SK-N-SH (cell line): ENCODE measurements around the gene ZNF774. TPM values are rescaled to one million over a fixed set of nuclear protein-coding genes. Genes with fewer than 3 reads are reported as not detected.

ENCODE experiments used
- CTCF ChIA-PET: fragments of 300-600, 350-600 bp; formaldehyde crosslinking; extraction: SDS; loops from one replicate; lab custom pipeline; 2021; lab: Yijun Ruan, JAX
- POLR2A ChIA-PET: fragments of 350-600 bp; sonication (Branson Sonifier 250); formaldehyde crosslinking; extraction: SDS; loops from one replicate; lab custom pipeline; 2020; ENCODE audit warnings: antibody characterized with exemption, inconsistent platforms; lab: Yijun Ruan, JAX
- DNase-seq: peaks from one replicate; pipeline ENCODE4 v3.0.0; 2012
- H2AFZ ChIP-seq: fragments of 200-600 bp; sonication (generic); 2 replicates; pipeline ENCODE4 v1.8.1; 2016; ENCODE audit warnings: antibody characterized with exemption, mild to moderate bottlenecking, low read depth
- H3F3A ChIP-seq: fragments of 200-600 bp; sonication (generic); replicated peaks from 2 replicates; pipeline ENCODE3; 2016; ENCODE audit warnings: antibody characterized with exemption, mild to moderate bottlenecking; ENCODE audit not compliant: insufficient read depth
- H3K27ac ChIP-seq, 2 experiments: fragments of 200-500 bp in 1 of 2; fragments of 200-600 bp in 1 of 2; sonication (Bioruptor generic) in 1 of 2; sonication (generic), shearing (Covaris generic) in 1 of 2; 2 replicates each; pipeline versions ENCODE4 v1.5.1 to v1.6.1; 2014 to 2016; ENCODE audit warnings: low read depth in 2 of 2, inconsistent platforms in 1 of 2, low read length in 1 of 2, mild to moderate bottlenecking in 1 of 2, mixed read lengths in 1 of 2
- H3K27me3 ChIP-seq: fragments of 200-600 bp; sonication (generic), shearing (Covaris generic); 2 replicates; pipeline ENCODE4 v1.6.1; 2016; ENCODE audit warnings: mixed run types; ENCODE audit not compliant: insufficient read depth
- H3K36me3 ChIP-seq, 2 experiments: fragments of 200-500 bp in 1 of 2; fragments of 200-600 bp in 1 of 2; sonication (Bioruptor generic) in 1 of 2; sonication (generic) in 1 of 2; replicated peaks in 1 of 2; 2 replicates each; pipeline versions ENCODE3 to v1.5.1; 2014 to 2016; ENCODE audit warnings: low read length in 1 of 2, mild to moderate bottlenecking in 1 of 2; ENCODE audit not compliant: insufficient read depth in 2 of 2, control insufficient read depth in 1 of 2
- H3K4me1 ChIP-seq, 2 experiments: fragments of 200-500 bp in 1 of 2; fragments of 200-600 bp in 1 of 2; sonication (Bioruptor generic) in 1 of 2; sonication (generic), shearing (Covaris generic) in 1 of 2; 2 replicates each; pipeline versions ENCODE4 v1.5.1 to v1.6.1; 2014 to 2016; ENCODE audit warnings: low read depth in 1 of 2, low read length in 1 of 2, mixed run types in 1 of 2; ENCODE audit not compliant: insufficient read depth in 2 of 2, control insufficient read depth in 1 of 2
- H3K4me2 ChIP-seq: fragments of 200-600 bp; sonication (generic), shearing (Covaris generic); 2 replicates; pipeline ENCODE4 v1.6.1; 2017; ENCODE audit warnings: mixed run types
- H3K4me3 ChIP-seq, 2 experiments: fragments of 200-500 bp in 1 of 2; fragments of 200-600 bp in 1 of 2; sonication (Bioruptor generic) in 1 of 2; sonication (generic), shearing (Covaris generic) in 1 of 2; 2 replicates each; pipeline versions ENCODE4 v1.5.1 to v1.8.1; 2014 to 2016; ENCODE audit warnings: low read depth in 2 of 2, inconsistent platforms in 1 of 2, low read length in 1 of 2, mild to moderate bottlenecking in 1 of 2, mixed read lengths in 1 of 2, moderate library complexity in 1 of 2
- H3K79me2 ChIP-seq: fragments of 200-600 bp; sonication (generic); 2 replicates; pipeline ENCODE4 v1.8.1; 2017; ENCODE audit warnings: mild to moderate bottlenecking; ENCODE audit not compliant: insufficient read depth
- H3K9ac ChIP-seq: fragments of 200-600 bp; sonication (generic); 2 replicates; pipeline ENCODE4 v1.6.1; 2017; ENCODE audit warnings: mixed run types
- H3K9me2 ChIP-seq: fragments of 200-600 bp; sonication (generic); 2 replicates; pipeline ENCODE4 v1.6.1; 2017; ENCODE audit warnings: mixed run types
- H3K9me3 ChIP-seq: fragments of 200-600 bp; sonication (generic); 2 replicates; pipeline ENCODE4 v1.6.1; 2017; ENCODE audit warnings: mixed run types, mild to moderate bottlenecking, moderate library complexity
- H4K20me1 ChIP-seq: fragments of 200-600 bp; sonication (generic); 2 replicates; pipeline ENCODE4 v1.6.1; 2017; ENCODE audit warnings: mild to moderate bottlenecking, mixed run types; ENCODE audit not compliant: insufficient read depth
- EZH2phosphoT487 ChIP-seq: fragments of 200-600 bp; sonication (generic); IDR thresholded peaks from 2 replicates; pipeline ENCODE4 v1.6.1; 2017; ENCODE audit warnings: low read depth, mixed run types, mild to moderate bottlenecking, antibody characterized with exemption, moderate library complexity, borderline replicate concordance
- FOSL2 ChIP-seq: IDR thresholded peaks from 2 replicates; pipeline ENCODE4 v1.4.0; 2012; ENCODE audit warnings: low read depth, mild to moderate bottlenecking, moderate library complexity, borderline replicate concordance
- FOXJ3 ChIP-seq: sonication (generic); formaldehyde crosslinking; IDR thresholded peaks from 2 replicates; pipeline ENCODE4 v1.5.1; 2020; ENCODE audit warnings: mild to moderate bottlenecking, missing genetic modification reagents
- GABPA ChIP-seq: IDR thresholded peaks from 2 replicates; pipeline ENCODE4 v1.4.0; 2012; ENCODE audit warnings: low read depth, mild to moderate bottlenecking
- JUND ChIP-seq: IDR thresholded peaks from 2 replicates; pipeline ENCODE4 v1.4.0; 2012
- MEF2A ChIP-seq: IDR thresholded peaks from 2 replicates; pipeline ENCODE4 v1.4.0; 2012; ENCODE audit warnings: low read depth, borderline replicate concordance
- RFX5 ChIP-seq: IDR thresholded peaks from 2 replicates; pipeline ENCODE4 v1.6.1; 2012; ENCODE audit warnings: mild to moderate bottlenecking, improper control_type of control experiment, low read length
- TAF1 ChIP-seq: IDR thresholded peaks from 2 replicates; pipeline ENCODE4 v1.6.1; 2012; ENCODE audit warnings: low read depth, mild to moderate bottlenecking, low read length, moderate library complexity, borderline replicate concordance
- TCF12 ChIP-seq: IDR thresholded peaks from 2 replicates; pipeline ENCODE4 v1.4.0; 2012
- TEAD4 ChIP-seq: IDR thresholded peaks from 2 replicates; pipeline ENCODE4 v1.4.0; 2012; ENCODE audit warnings: mild to moderate bottlenecking, borderline replicate concordance; ENCODE audit not compliant: insufficient read depth
- WGBS: methylation state at CpG from one replicate; pipeline ENCODE4 v1.1.6; 2017; ENCODE audit warnings: low lambda C conversion rate; 5-methylcytosine and 5-hydroxymethylcytosine counted together
- polyA plus RNA-seq, 3 experiments: library from polyadenylated mRNA; depleted of rRNA; stranded (reverse); fragments of >200 nt; gene quantifications; 2 replicates each; pipeline ENCODE4 v1.2.3, GENCODE V29; 2012
- TF ChIP-seq, protein P1 (sequence below): IDR thresholded peaks from 2 replicates; pipeline ENCODE4; 2012
- TF ChIP-seq, protein P2 (sequence below): fragments of 150-350 bp; IDR thresholded peaks from 2 replicates; pipeline ENCODE4 v1.6.1; 2017; ENCODE audit warnings: antibody characterized with exemption, low read length, low read depth, borderline replicate concordance
- TF ChIP-seq, protein P3 (sequence below): IDR thresholded peaks from 2 replicates; pipeline ENCODE4 v1.4.0; 2012; ENCODE audit warnings: low read depth, borderline replicate concordance
- TF ChIP-seq, protein P4 (sequence below): fragments of 150-350 bp; IDR thresholded peaks from 2 replicates; pipeline ENCODE4 v1.6.1; 2016; ENCODE audit warnings: mild to moderate bottlenecking, low read depth, low read length
- TF ChIP-seq, protein P5 (sequence below): IDR thresholded peaks from 2 replicates; pipeline ENCODE4 v1.4.0; 2012; ENCODE audit warnings: low read depth

ZNF774 gene
- polyA plus RNA-seq, 1 of the 3 experiments (the other 2 are of a cell fraction), result 1.8 TPM

DNA sequence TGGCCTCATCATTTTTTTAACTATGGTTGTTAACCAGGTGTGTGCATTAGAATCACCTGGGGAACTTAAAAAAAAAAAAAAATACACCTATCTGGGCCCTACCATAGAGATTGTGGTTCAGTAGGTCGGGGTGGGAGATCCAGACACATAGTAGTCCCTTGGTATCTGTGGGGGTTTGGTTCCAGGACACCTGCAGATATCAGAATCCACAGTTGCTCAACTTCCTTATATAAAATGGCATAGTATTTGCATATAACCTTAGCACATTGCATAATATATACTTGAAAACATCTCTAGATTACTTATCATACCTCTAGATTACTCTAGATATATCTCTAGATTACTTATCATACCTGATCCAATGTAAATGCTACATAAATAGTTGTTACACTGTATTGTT, 41.0 kb downstream of the ZNF774 start:
- no peaks in the 10 kb centered on the region for H3K27me3 ChIP-seq
- POLR2A ChIA-PET, result no interaction called here
- H3K4me2 ChIP-seq, result no peak overlapping the region
- TF ChIP-seq JUND, result no peak
- no peak for TF ChIP-seq TAF1
- no peak for TF ChIP-seq GABPA
- TF ChIP-seq FOSL2, result no peak
- TF ChIP-seq TEAD4, result no peak
- TF ChIP-seq, protein P1, sequence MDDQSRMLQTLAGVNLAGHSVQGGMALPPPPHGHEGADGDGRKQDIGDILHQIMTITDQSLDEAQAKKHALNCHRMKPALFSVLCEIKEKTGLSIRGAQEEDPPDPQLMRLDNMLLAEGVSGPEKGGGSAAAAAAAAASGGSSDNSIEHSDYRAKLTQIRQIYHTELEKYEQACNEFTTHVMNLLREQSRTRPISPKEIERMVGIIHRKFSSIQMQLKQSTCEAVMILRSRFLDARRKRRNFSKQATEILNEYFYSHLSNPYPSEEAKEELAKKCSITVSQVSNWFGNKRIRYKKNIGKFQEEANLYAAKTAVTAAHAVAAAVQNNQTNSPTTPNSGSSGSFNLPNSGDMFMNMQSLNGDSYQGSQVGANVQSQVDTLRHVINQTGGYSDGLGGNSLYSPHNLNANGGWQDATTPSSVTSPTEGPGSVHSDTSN, result no peak
- H3K9me3 ChIP-seq, result no peaks in the 10 kb centered on the region
- WGBS, result 100% methylated on average over 1 of the region's 1 CpG
- peaks cover 0 to 16% of the 10 kb centered on the region in 2 experiments; a peak in 3 of 4 replicates for H3K4me1 ChIP-seq
- no peak overlapping the region for H3K4me3 ChIP-seq
- no peak overlapping the region for H2AFZ ChIP-seq
- H3K9me2 ChIP-seq, result no peaks in the 10 kb centered on the region
- peaks cover 76% of the 10 kb centered on the region for H4K20me1 ChIP-seq
- no peak for DNase-seq
- H3K36me3 ChIP-seq, result peaks cover 13 to 37% of the 10 kb centered on the region in 2 experiments
- CTCF ChIA-PET, result interaction anchor here (1.3 kb wide), 1 partner anchor 10 kb away, joined by 3 read pairs; no protein-coding TSS in a partner anchor
- H3K27ac ChIP-seq, result no peak overlapping the region
- H3K79me2 ChIP-seq, result peaks cover 96% of the 10 kb centered on the region
- H3F3A ChIP-seq, result peaks cover 23% of the 10 kb centered on the region
- H3K9ac ChIP-seq, result no peak overlapping the region

DNA sequence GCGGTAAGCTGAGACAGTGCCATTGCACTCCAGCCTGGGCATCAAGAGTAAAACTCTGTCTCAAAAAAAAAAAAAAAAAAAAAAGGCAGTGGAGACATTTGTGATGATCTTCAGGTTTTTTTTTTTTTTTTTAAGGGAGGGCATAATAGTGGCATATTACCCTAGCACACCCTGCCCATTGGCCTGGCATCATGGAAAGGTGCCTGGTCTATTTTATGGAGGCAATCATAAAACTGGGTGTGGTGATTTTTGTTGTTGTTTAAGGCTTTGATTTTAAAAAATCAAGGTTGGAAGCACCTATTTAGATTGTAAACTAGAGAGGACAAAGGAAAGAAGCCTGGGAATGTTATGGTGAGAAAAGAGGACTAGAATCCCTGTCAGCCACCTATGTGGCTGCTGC, 42.0 kb downstream of the ZNF774 start:
- ChIA-PET POLR2A (no interaction called here), CTCF (interaction anchor here (0.9 to 1.3 kb wide), 2 partner anchors 8 to 12 kb away, joined by 3 read pairs; no protein-coding TSS in a partner anchor)
- H2AFZ ChIP-seq, result no peak overlapping the region
- no peak overlapping the region for H3K4me2 ChIP-seq
- H3K9me3 ChIP-seq, result no peaks in the 10 kb centered on the region
- no peaks in the 10 kb centered on the region for H3K27me3 ChIP-seq
- H4K20me1 ChIP-seq, result peaks cover 81% of the 10 kb centered on the region
- peaks cover 0 to 16% of the 10 kb centered on the region in 2 experiments; a peak in 3 of 4 replicates for H3K4me1 ChIP-seq
- H3K36me3 ChIP-seq, result peaks cover 13 to 37% of the 10 kb centered on the region in 2 experiments
- H3K9ac ChIP-seq, result no peak overlapping the region
- H3F3A ChIP-seq, result peaks cover 30% of the 10 kb centered on the region
- H3K27ac ChIP-seq, result peak overlapping the region in 1 of 2 experiments; percentile 30; a peak in 1 of 4 replicates
- TF ChIP-seq FOSL2 (no peak), EZH2phosphoT487 (no peak), TAF1 (no peak), RFX5 (no peak), TCF12 (no peak), FOXJ3 (CRISPR knock-in tag) (no peak), MEF2A (no peak), GABPA (no peak)
- TF ChIP-seq, protein P2, sequence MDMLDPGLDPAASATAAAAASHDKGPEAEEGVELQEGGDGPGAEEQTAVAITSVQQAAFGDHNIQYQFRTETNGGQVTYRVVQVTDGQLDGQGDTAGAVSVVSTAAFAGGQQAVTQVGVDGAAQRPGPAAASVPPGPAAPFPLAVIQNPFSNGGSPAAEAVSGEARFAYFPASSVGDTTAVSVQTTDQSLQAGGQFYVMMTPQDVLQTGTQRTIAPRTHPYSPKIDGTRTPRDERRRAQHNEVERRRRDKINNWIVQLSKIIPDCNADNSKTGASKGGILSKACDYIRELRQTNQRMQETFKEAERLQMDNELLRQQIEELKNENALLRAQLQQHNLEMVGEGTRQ, result no peak
- TF ChIP-seq, protein P1, result no peak
- TF ChIP-seq, protein P3, sequence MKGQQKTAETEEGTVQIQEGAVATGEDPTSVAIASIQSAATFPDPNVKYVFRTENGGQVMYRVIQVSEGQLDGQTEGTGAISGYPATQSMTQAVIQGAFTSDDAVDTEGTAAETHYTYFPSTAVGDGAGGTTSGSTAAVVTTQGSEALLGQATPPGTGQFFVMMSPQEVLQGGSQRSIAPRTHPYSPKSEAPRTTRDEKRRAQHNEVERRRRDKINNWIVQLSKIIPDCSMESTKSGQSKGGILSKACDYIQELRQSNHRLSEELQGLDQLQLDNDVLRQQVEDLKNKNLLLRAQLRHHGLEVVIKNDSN, result no peak
- TF ChIP-seq, protein P4, sequence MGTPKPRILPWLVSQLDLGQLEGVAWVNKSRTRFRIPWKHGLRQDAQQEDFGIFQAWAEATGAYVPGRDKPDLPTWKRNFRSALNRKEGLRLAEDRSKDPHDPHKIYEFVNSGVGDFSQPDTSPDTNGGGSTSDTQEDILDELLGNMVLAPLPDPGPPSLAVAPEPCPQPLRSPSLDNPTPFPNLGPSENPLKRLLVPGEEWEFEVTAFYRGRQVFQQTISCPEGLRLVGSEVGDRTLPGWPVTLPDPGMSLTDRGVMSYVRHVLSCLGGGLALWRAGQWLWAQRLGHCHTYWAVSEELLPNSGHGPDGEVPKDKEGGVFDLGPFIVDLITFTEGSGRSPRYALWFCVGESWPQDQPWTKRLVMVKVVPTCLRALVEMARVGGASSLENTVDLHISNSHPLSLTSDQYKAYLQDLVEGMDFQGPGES, result no peak
- TF ChIP-seq, protein P5, sequence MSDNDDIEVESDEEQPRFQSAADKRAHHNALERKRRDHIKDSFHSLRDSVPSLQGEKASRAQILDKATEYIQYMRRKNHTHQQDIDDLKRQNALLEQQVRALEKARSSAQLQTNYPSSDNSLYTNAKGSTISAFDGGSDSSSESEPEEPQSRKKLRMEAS, result no peak
- TF ChIP-seq, all 33 proteins: peak for 0
- Histone ChIP-seq H3K9me2 (no peaks in the 10 kb centered on the region), H3K4me3 (no peak overlapping the region), H3K79me2 (peaks cover 100% of the 10 kb centered on the region)
- DNase-seq, result no peak
- WGBS, result 100% methylated on average over 1 of the region's 1 CpG
